ENCODE results near the gene NTM. TPM values are rescaled to one million over a fixed set of nuclear protein-coding genes. Genes with fewer than 3 reads are reported as not detected.

NTM gene
- total RNA-seq, 1 donor from 2014 or later, result 2.9 TPM

GRCh38 chr11:132125988-132126871, 755.8 kb downstream of the NTM start:
- DNase-seq (ENCODE audit: low spot score), result no peak

- no peak for DNase-seq (ENCODE audit: low spot score)
Measured at GRCh38 chr11:132126973-132127899, 756.8 kb downstream of the NTM start.

- no peak for DNase-seq (ENCODE audit: low spot score)
Measured at GRCh38 chr11:132127900-132128288, 757.5 kb downstream of the NTM start.

GRCh38 chr11:132131047-132131446, 760.6 kb downstream of the NTM start:
- no peak for DNase-seq (ENCODE audit: low spot score)

- DNase-seq (ENCODE audit: low spot score), result no peak
Measured at GRCh38 chr11:132131961-132132360, 761.5 kb downstream of the NTM start.

- no peak for DNase-seq (ENCODE audit: low spot score)
Measured at GRCh38 chr11:132134322-132134721, 763.9 kb downstream of the NTM start.

- DNase-seq (ENCODE audit: low spot score), result no peak
Measured at GRCh38 chr11:132137289-132137980, 767.0 kb downstream of the NTM start.

GRCh38 chr11:132137981-132138313, 767.5 kb downstream of the NTM start:
- no peak for DNase-seq (ENCODE audit: low spot score)

GRCh38 chr11:132139181-132139580, 768.8 kb downstream of the NTM start:
- no peak for DNase-seq (ENCODE audit: low spot score)

- DNase-seq (ENCODE audit: low spot score), result no peak
Measured at GRCh38 chr11:132140056-132140455, 769.6 kb downstream of the NTM start.

GRCh38 chr11:132142121-132142520, 771.7 kb downstream of the NTM start:
- DNase-seq (ENCODE audit: low spot score), result no peak

GRCh38 chr11:132142554-132142953, 772.1 kb downstream of the NTM start:
- no peak for DNase-seq (ENCODE audit: low spot score)

GRCh38 chr11:132147464-132147863, 777.0 kb downstream of the NTM start:
- no peak for DNase-seq (ENCODE audit: low spot score)

GRCh38 chr11:132154781-132155180, 784.4 kb downstream of the NTM start:
- no peak for DNase-seq (ENCODE audit: low spot score)

GRCh38 chr11:132158091-132158490, 787.7 kb downstream of the NTM start:
- DNase-seq (ENCODE audit: low spot score), result no peak

- no peak for DNase-seq (ENCODE audit: low spot score)
Measured at GRCh38 chr11:132158696-132159095, 788.3 kb downstream of the NTM start.

- no peak for DNase-seq (ENCODE audit: low spot score)
Measured at GRCh38 chr11:132161403-132162078, 791.1 kb downstream of the NTM start.

- DNase-seq (ENCODE audit: low spot score), result no peak
Measured at GRCh38 chr11:132168344-132168981, 798.0 kb downstream of the NTM start.

GRCh38 chr11:132171031-132171430, 800.6 kb downstream of the NTM start:
- DNase-seq (ENCODE audit: low spot score), result no peak

All from mesenteric fat pad (tissue), 1 donor.